CD4-positive, alpha-beta T cell treated with Interleukin-15 for 1 hour (primary cell): ENCODE data around the gene CHST12.
"Not testable (repeated sequence)": the region's sequence is repeated elsewhere in the genome, so short reads cannot be mapped to it uniquely, and the experiment has no call there.

Experiments used
- DNase-seq: peaks from one replicate; pipeline ENCODE4 v3.0.0-alpha.2; 2020

CHST12 gene

DNA sequence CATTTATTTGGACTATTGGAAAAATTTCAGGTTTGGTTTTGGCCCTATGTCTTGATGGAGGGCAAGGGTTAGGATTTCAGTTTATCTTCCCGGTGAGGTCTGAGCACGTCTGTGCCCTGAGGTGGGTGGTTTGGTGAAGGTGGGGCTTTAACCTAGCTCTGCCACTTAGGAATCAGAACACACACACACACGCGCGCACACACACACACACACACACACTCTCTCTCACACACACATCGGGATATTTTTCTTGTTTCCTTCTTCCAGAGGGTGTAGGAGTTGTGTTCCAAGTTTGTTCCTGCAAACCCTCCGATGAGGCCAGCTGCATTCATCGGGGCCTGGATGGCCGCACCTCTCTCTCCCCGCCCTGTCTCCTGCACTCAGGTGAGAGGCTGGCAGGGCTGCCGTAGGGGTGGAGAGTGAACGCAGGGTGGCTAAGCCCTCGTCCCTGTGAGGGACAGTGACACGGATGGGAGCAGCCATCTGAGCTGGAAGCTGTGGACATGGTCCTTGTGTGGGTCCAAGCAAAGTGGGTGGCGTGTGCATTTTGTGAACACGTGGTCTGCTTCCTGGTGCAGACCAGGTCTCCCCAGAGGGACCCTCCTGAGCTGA, 34.2 kb downstream of the CHST12 start:
- no peak for DNase-seq

- DNase-seq: no peak
Observed at GRCh38 chr7:2438186-2438585, 34.8 kb downstream of the CHST12 start.

GRCh38 chr7:2438775-2439174, 35.4 kb downstream of the CHST12 start:
- no peak for DNase-seq

- DNase-seq: no peak
Observed at GRCh38 chr7:2440608-2441245, 37.3 kb downstream of the CHST12 start.

DNA sequence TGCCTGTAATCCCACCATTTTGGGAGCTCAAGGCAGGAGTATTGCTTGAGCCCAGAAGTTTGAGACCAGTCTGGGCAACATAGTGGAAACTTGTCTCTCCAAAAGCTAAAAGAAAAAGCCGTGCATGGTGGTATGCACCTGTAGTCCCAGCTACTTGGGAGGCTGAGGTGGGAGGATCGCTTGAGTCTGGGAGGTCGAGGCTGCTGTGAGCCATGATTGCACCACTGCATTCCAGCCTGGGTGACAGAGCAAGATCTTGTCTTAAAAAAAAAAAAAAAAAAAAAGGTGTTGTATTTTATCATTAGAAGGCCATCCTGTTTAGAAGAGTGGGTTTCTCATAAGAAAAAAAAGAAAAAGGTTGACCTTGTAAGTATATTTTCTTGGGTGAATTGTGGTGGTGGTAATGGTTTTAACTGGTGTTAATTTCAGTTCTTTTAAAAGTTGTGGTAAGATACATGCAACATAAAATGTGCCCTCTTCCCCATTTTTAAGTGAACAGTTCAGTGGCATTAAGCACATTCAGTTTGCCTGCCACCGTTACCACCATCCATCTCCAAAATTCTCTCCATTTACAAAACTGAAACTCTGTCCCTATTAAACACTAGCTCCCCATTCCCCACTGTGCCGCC, 38.1 kb downstream of the CHST12 start:
- DNase-seq: no peak

- no peak for DNase-seq
Observed at GRCh38 chr7:2443491-2443890, 40.1 kb downstream of the CHST12 start.

GRCh38 chr7:2444476-2444875, 41.1 kb downstream of the CHST12 start:
- DNase-seq: no peak

DNA sequence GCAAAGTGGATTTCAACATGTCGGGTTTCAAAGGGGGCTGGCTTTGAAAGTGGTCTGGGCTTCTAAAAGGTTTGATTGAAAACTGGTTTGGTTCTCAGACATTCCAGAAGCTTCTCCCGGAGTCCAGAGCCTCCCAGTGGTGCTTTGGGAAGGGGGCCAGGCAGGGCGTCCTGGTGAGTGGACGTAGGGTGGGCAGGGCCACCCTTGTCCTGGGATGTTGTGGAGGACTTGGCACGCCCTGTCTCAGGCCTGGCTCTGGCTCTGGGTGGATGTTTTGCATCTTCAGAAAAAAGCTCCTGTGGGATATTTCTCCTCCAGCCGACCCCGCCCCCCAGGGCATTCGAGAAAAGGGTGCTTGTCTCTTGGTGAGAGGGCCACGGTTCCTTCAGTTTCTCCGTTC, 41.6 kb downstream of the CHST12 start:
- no peak for DNase-seq

DNA sequence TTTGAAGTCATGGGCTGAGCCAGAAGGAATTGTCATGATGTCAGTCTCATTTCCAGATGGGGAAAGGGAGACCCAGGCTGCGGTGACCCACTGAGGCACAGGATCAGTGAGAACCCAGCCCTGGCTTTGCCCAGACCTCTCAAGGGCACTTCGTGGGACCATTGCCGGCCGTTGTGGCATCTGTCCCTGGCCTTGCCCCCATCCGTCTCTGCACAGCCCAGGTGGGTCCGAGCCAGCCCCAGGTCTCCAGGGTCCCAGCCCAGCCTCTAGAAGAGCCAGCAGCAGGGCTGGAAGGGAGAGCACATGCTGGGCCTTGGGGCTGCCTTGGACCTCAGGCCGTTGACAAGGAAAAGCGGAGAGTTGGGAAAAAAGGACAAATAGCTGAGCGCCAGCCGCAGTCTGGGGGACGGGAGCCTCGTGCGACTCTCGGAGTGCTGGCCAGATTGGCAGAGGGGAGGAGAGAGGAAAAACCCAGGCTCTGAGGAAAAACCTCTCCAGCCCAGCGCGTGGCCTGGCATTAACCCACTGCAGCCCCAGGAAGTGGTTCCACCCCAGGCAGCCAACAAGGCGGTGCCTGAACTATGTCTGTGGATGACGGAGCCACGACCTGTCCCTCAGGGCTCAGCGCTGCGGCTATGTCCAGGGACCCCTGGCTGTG, 42.6 kb downstream of the CHST12 start:
- DNase-seq: no peak

- DNase-seq: no peak
Observed at GRCh38 chr7:2446676-2447075, 43.3 kb downstream of the CHST12 start.

- DNase-seq: no peak
Observed at GRCh38 chr7:2450198-2451107, 47.0 kb downstream of the CHST12 start.

DNA sequence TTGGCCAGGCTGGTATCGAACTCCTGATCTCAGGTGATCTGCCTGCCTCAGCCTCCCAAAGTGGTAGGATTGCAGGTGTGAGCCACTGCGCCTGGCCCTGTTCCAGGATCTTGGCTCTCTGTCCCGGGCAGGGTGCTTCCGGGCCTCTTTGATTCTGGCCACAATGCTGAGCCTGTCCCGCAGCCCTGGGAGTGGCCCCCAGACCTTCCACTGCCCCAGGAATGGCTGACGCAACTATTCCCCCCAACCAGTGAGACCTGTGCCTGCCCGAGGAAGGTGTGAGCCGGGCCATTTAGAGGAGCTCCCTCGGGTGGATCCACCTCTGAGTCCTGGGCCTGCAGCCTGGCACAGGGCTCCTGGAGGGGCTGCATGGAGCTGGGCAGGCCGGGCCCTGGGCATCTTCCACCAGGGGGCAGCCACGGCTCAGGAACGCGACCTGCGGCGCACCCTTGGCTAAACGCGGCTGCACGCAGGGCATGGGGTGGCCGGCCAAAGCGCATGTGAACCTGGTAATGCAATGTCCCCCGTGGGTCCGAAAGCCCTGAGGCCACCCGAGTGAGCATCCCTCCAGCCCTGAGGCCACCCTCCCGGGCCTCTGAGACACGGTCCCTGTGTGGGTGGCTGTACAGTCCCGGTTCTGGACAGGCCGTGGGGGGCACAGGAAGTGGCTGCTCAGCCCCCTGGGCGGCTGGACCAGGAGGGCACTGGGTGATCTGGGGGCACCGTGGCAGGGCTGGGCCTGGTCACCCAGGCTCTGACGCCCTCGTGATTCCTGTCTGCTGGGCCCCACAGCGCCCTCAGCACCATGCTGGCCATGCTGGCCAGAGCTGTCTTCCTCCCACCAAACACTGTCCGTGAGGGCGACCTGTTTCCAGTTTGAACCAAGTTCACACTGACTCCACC, 48.0 kb downstream of the CHST12 start:
- peak; percentile 73 for DNase-seq

DNA sequence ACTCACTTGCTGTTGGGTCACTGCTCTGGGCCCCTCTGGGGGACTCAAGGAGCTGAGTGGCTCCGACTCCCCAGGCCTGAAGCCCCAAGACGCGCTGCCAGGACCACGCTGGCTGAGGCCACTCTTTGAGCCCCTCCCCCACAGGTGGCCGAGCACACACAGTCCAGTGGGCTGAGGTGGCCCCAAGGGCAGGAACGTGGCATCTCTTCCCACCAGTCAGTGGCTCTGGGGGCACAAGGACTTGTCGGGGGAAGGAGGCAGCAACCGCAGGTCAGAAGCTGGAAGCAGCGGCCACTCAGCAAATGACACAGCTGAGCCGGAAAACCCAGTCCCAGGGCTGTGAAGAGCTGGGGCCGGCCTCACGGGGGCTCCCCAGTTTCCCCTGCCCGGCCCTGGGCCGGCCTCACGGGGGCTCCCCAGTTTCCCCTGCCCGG, 48.7 kb downstream of the CHST12 start:
- peak; percentile 33 for DNase-seq

- DNase-seq: no peak
Observed at GRCh38 chr7:2452643-2453270, 49.3 kb downstream of the CHST12 start.

DNA sequence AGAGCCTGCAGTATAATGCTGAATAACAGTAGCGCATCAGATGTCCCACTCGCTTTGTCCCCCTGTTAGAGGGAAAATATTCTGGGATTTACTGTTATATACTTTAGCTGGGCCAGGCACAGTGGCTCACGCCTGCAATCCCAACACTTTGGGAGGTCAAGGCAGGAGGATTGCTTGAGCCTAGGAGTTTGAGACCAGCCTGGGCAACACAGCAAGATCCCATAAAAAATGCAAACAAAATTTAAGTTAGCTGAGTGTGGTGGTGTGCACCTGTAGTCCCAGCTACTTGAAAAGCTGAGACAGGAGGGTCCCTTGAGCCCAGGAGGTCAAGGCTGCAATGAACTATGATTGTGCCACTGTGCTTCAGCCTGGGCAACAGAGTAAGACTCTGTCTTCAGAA, 50.4 kb downstream of the CHST12 start:
- DNase-seq: not testable (repeated sequence)

GRCh38 chr7:2459674-2460073, 56.3 kb downstream of the CHST12 start:
- no peak for DNase-seq

DNA sequence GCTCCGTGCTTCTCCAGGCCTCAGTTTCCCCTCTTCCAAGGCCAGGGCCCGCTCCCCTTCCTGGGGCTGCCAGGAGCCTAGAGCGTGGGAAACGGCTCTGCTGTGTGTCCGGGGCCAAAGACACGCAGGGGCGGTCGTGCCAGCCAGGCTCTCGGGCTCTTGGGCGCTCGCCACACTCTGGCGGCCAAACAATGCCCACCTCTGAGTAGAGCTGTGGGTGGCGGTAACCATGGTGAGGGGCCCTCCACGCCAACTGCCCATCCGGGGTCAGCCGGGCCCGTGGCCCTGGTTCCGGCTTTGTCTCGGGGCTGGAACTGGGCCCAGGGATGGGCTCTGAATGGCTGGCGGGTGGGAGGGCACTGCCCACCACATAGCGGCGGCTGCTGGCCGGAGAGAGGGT, 56.8 kb downstream of the CHST12 start:
- no peak for DNase-seq

DNA sequence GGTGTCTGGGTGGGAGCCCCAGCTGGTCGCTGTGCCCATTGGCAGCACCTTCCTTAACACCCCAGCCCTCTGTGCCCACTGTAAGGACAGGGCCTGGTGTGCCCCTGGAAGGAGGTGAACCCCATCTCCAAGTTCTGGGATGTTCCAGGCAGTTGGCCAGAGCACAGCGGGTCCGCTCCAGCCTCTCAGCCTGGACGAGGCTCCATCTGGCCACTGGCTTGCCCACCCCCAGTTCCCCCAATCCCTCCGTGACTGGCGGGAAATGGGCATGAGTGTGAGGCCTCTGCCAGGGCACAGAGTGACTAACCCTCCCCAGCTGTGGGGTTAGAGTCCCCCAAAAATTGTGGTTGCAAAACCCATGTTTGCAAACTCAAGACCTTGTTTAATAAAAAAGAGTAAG, 57.2 kb downstream of the CHST12 start:
- DNase-seq: no peak

GRCh38 chr7:2461268-2462026, 58.0 kb downstream of the CHST12 start:
- DNase-seq: no peak

- no peak for DNase-seq
Observed at GRCh38 chr7:2462731-2463130, 59.3 kb downstream of the CHST12 start.

- no peak for DNase-seq
Observed at GRCh38 chr7:2465928-2466327, 62.5 kb downstream of the CHST12 start.
